ENCODE results near the gene NRP2.

The NRP2 gene

GRCh38 chr2:205682239-205682970, at the start of gene NRP2:
Gene NRP2 (plus strand): TSS chr2:205682501. CDS start chr2:205683291, 790 bp downstream.
- no peak for FAIRE-seq

GRCh38 chr2:205633994-205634393, 48.3 kb upstream of the NRP2 start:
- no peak for FAIRE-seq

GRCh38 chr2:205636549-205637319, 45.6 kb upstream of the NRP2 start:
- no peak for FAIRE-seq

GRCh38 chr2:205637320-205637602, 45.0 kb upstream of the NRP2 start:
- no peak for FAIRE-seq

- no peak for FAIRE-seq
Measured at GRCh38 chr2:205637779-205638503, 44.4 kb upstream of the NRP2 start.

- FAIRE-seq, result no peak
Measured at GRCh38 chr2:205640716-205641115, 41.6 kb upstream of the NRP2 start.

- no peak for FAIRE-seq
Measured at GRCh38 chr2:205642599-205643356, 39.5 kb upstream of the NRP2 start.

- FAIRE-seq, result no peak
Measured at GRCh38 chr2:205643391-205643885, 38.9 kb upstream of the NRP2 start.

- FAIRE-seq, result no peak
Measured at GRCh38 chr2:205644018-205644417, 38.3 kb upstream of the NRP2 start.

GRCh38 chr2:205646680-205647079, 35.6 kb upstream of the NRP2 start:
- no peak for FAIRE-seq

- FAIRE-seq, result no peak
Measured at GRCh38 chr2:205650450-205650849, 31.9 kb upstream of the NRP2 start.

- no peak for FAIRE-seq
Measured at GRCh38 chr2:205650931-205651330, 31.4 kb upstream of the NRP2 start.

GRCh38 chr2:205651719-205652118, 30.6 kb upstream of the NRP2 start:
- no peak for FAIRE-seq

GRCh38 chr2:205654878-205655605, 27.3 kb upstream of the NRP2 start:
- no peak for FAIRE-seq

- no peak for FAIRE-seq
Measured at GRCh38 chr2:205655779-205656456, 26.4 kb upstream of the NRP2 start.

GRCh38 chr2:205656461-205656860, 25.8 kb upstream of the NRP2 start:
- no peak for FAIRE-seq

GRCh38 chr2:205656941-205657340, 25.4 kb upstream of the NRP2 start:
- no peak for FAIRE-seq

GRCh38 chr2:205657579-205657978, 24.7 kb upstream of the NRP2 start:
- no peak for FAIRE-seq

- no peak for FAIRE-seq
Measured at GRCh38 chr2:205658068-205658467, 24.2 kb upstream of the NRP2 start.

- no peak for FAIRE-seq
Measured at GRCh38 chr2:205658572-205658971, 23.7 kb upstream of the NRP2 start.

- FAIRE-seq, result no peak
Measured at GRCh38 chr2:205659922-205660321, 22.4 kb upstream of the NRP2 start.

Measured in islet of Langerhans (tissue), 1 donor.